ENCODE data around the gene MAP1LC3C.

The MAP1LC3C gene

GRCh38 chr1:241972703-241973369 is 26.1 kb downstream of the MAP1LC3C start:
- Histone ChIP-seq H2BK12ac (ENCODE audit: low read length) (no peak overlapping the region), H2BK120ac (ENCODE audit: insufficient read depth, low read length, poor library complexity) (no peak overlapping the region), H2BK5ac (ENCODE audit: low read depth, low read length, poor library complexity) (no peak overlapping the region), H3K27ac (ENCODE audit: low read depth, low read length) (no peak overlapping the region), H3K79me1 (ENCODE audit: low read length) (no peaks in the 10 kb centered on the region), H4K12ac (ENCODE audit: low read depth, low read length) (no peak overlapping the region), H3K4me2 (ENCODE audit: low read length) (no peak overlapping the region), H4K91ac (ENCODE audit: low read depth, low read length) (no peak overlapping the region), H3K4me1 (ENCODE audit: control insufficient read depth in 1 of 2, insufficient read depth in 2 of 2, low read length in 2 of 2) (peaks cover 0 to 6% of the 10 kb centered on the region in 2 experiments), H3K9me3 (ENCODE audit: insufficient read depth, low read depth, low read length) (no peaks in the 10 kb centered on the region), H3K18ac (ENCODE audit: low read length) (no peak overlapping the region), H3K36me3 (ENCODE audit: control insufficient read depth in 1 of 2, insufficient read depth in 2 of 2, low read length in 2 of 2) (no peaks in the 10 kb centered on the region), H3K9ac (ENCODE audit: low read length) (no peak overlapping the region), H3K23ac (ENCODE audit: low read length) (no peak overlapping the region), H3K79me2 (ENCODE audit: control insufficient read depth, insufficient read depth, low read length, poor library complexity) (no peaks in the 10 kb centered on the region), H4K8ac (ENCODE audit: low read depth, low read length) (no peak overlapping the region), H2AFZ (ENCODE audit: insufficient read depth, low read length, poor library complexity) (no peak overlapping the region), H2AK5ac (ENCODE audit: low read length) (no peak overlapping the region), H3K4me3 (ENCODE audit: low read depth, low read length) (no peak overlapping the region), H3K14ac (ENCODE audit: low read length) (no peak overlapping the region), H3K27me3 (ENCODE audit: insufficient read depth, low read length) (no peaks in the 10 kb centered on the region), H3K4ac (ENCODE audit: low read depth, low read length) (no peak overlapping the region)
- peak; percentile 29 to 59 for DNase-seq
- no CpG with 5 or more reads among the region's 6 CpGs for WGBS (ENCODE audit: extremely low coverage, insufficient coverage, insufficient read length)

- no peak overlapping the region for H2AFZ ChIP-seq (ENCODE audit: insufficient read depth, low read length, poor library complexity)
- H3K4me2 ChIP-seq (ENCODE audit: low read length): no peak overlapping the region
- H3K79me1 ChIP-seq (ENCODE audit: low read length): no peaks in the 10 kb centered on the region
- H2BK5ac ChIP-seq (ENCODE audit: low read depth, low read length, poor library complexity): no peak overlapping the region
- H3K9me3 ChIP-seq (ENCODE audit: insufficient read depth, low read depth, low read length): no peaks in the 10 kb centered on the region
- H3K4me3 ChIP-seq (ENCODE audit: low read depth, low read length): no peak overlapping the region
- DNase-seq: no peak
- no peak overlapping the region for H2BK120ac ChIP-seq (ENCODE audit: insufficient read depth, low read length, poor library complexity)
- no peak overlapping the region for H4K91ac ChIP-seq (ENCODE audit: low read depth, low read length)
- H2AK5ac ChIP-seq (ENCODE audit: low read length): no peak overlapping the region
- H3K4me1 ChIP-seq (ENCODE audit: control insufficient read depth in 1 of 2, insufficient read depth in 2 of 2, low read length in 2 of 2): peaks cover 2 to 6% of the 10 kb centered on the region in 2 experiments
- H3K4ac ChIP-seq (ENCODE audit: low read depth, low read length): no peak overlapping the region
- no peak overlapping the region for H4K12ac ChIP-seq (ENCODE audit: low read depth, low read length)
- H3K27me3 ChIP-seq (ENCODE audit: insufficient read depth, low read length): no peaks in the 10 kb centered on the region
- no CpG with 5 or more reads among the region's 4 CpGs for WGBS (ENCODE audit: extremely low coverage, insufficient coverage, insufficient read length)
- H3K14ac ChIP-seq (ENCODE audit: low read length): no peak overlapping the region
- H3K23ac ChIP-seq (ENCODE audit: low read length): no peak overlapping the region
- H3K18ac ChIP-seq (ENCODE audit: low read length): no peak overlapping the region
- no peak overlapping the region for H2BK12ac ChIP-seq (ENCODE audit: low read length)
- H3K9ac ChIP-seq (ENCODE audit: low read length): no peak overlapping the region
- no peaks in the 10 kb centered on the region for H3K36me3 ChIP-seq (ENCODE audit: control insufficient read depth in 1 of 2, insufficient read depth in 2 of 2, low read length in 2 of 2)
- no peak overlapping the region for H4K8ac ChIP-seq (ENCODE audit: low read depth, low read length)
- no peak overlapping the region for H3K27ac ChIP-seq (ENCODE audit: low read depth, low read length)
- no peaks in the 10 kb centered on the region for H3K79me2 ChIP-seq (ENCODE audit: control insufficient read depth, insufficient read depth, low read length, poor library complexity)
Measured at GRCh38 chr1:241968611-241969010, 30.3 kb downstream of the MAP1LC3C start.

- Histone ChIP-seq H2BK5ac (ENCODE audit: low read depth, low read length, poor library complexity) (no peak overlapping the region), H3K4ac (ENCODE audit: low read depth, low read length) (no peak overlapping the region), H3K9ac (ENCODE audit: low read length) (no peak overlapping the region), H4K8ac (ENCODE audit: low read depth, low read length) (no peak overlapping the region), H3K9me3 (ENCODE audit: insufficient read depth, low read depth, low read length) (no peaks in the 10 kb centered on the region), H3K79me2 (ENCODE audit: control insufficient read depth, insufficient read depth, low read length, poor library complexity) (no peaks in the 10 kb centered on the region), H4K12ac (ENCODE audit: low read depth, low read length) (no peak overlapping the region), H3K18ac (ENCODE audit: low read length) (no peak overlapping the region), H4K91ac (ENCODE audit: low read depth, low read length) (no peak overlapping the region), H3K4me3 (ENCODE audit: low read depth, low read length) (no peak overlapping the region), H3K36me3 (ENCODE audit: control insufficient read depth in 1 of 2, insufficient read depth in 2 of 2, low read length in 2 of 2) (no peaks in the 10 kb centered on the region), H2AK5ac (ENCODE audit: low read length) (no peak overlapping the region), H2BK12ac (ENCODE audit: low read length) (no peak overlapping the region), H3K27ac (ENCODE audit: low read depth, low read length) (no peak overlapping the region), H3K4me2 (ENCODE audit: low read length) (no peak overlapping the region), H3K79me1 (ENCODE audit: low read length) (no peaks in the 10 kb centered on the region), H3K14ac (ENCODE audit: low read length) (no peak overlapping the region), H2AFZ (ENCODE audit: insufficient read depth, low read length, poor library complexity) (no peak overlapping the region), H2BK120ac (ENCODE audit: insufficient read depth, low read length, poor library complexity) (no peak overlapping the region), H3K27me3 (ENCODE audit: insufficient read depth, low read length) (no peaks in the 10 kb centered on the region), H3K23ac (ENCODE audit: low read length) (no peak overlapping the region), H3K4me1 (ENCODE audit: control insufficient read depth in 1 of 2, insufficient read depth in 2 of 2, low read length in 2 of 2) (peaks cover 0 to 2% of the 10 kb centered on the region in 2 experiments)
- DNase-seq: peak in 1 of 2 donors; percentile 11
- no CpG with 5 or more reads among the region's 8 CpGs for whole genome bisulfite sequencing (ENCODE audit: extremely low coverage, insufficient coverage, insufficient read length)
Measured at GRCh38 chr1:241964550-241965282, 34.2 kb downstream of the MAP1LC3C start.

DNA sequence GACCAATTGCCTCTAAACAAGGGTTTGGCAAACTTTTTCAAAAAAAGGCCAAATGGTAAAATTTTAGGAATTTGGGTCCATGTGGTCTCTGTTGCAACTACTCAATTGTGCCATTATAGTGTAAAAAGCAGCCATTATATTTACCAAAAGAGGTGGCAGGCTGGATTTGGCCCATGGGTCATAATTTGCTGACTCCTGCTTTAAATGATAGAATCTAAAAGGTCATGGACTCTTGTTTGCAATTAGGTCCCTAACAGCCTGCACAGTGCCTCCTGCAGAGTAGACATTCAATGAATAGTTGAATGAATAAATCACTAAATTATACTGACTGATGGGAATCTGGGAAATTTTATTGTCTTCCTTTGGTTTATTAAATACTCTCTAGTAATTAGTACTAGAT is 35.2 kb downstream of the MAP1LC3C start:
- Histone ChIP-seq H3K4me1 (ENCODE audit: control insufficient read depth in 1 of 2, insufficient read depth in 2 of 2, low read length in 2 of 2) (peaks cover 0 to 2% of the 10 kb centered on the region in 2 experiments), H3K18ac (ENCODE audit: low read length) (no peak overlapping the region), H2BK12ac (ENCODE audit: low read length) (no peak overlapping the region), H2AFZ (ENCODE audit: insufficient read depth, low read length, poor library complexity) (no peak overlapping the region), H4K12ac (ENCODE audit: low read depth, low read length) (no peak overlapping the region), H3K9ac (ENCODE audit: low read length) (no peak overlapping the region), H3K79me2 (ENCODE audit: control insufficient read depth, insufficient read depth, low read length, poor library complexity) (no peaks in the 10 kb centered on the region), H3K14ac (ENCODE audit: low read length) (no peak overlapping the region), H3K36me3 (ENCODE audit: control insufficient read depth in 1 of 2, insufficient read depth in 2 of 2, low read length in 2 of 2) (no peaks in the 10 kb centered on the region), H3K79me1 (ENCODE audit: low read length) (no peaks in the 10 kb centered on the region), H3K4me2 (ENCODE audit: low read length) (no peak overlapping the region), H3K4ac (ENCODE audit: low read depth, low read length) (no peak overlapping the region), H4K91ac (ENCODE audit: low read depth, low read length) (no peak overlapping the region), H3K27ac (ENCODE audit: low read depth, low read length) (no peak overlapping the region), H2AK5ac (ENCODE audit: low read length) (no peak overlapping the region), H3K23ac (ENCODE audit: low read length) (no peak overlapping the region), H4K8ac (ENCODE audit: low read depth, low read length) (no peak overlapping the region), H3K9me3 (ENCODE audit: insufficient read depth, low read depth, low read length) (no peaks in the 10 kb centered on the region), H3K27me3 (ENCODE audit: insufficient read depth, low read length) (no peaks in the 10 kb centered on the region), H2BK5ac (ENCODE audit: low read depth, low read length, poor library complexity) (no peak overlapping the region), H2BK120ac (ENCODE audit: insufficient read depth, low read length, poor library complexity) (no peak overlapping the region), H3K4me3 (ENCODE audit: low read depth, low read length) (no peak overlapping the region)
- no peak for DNase-seq
